Caco-2 (cell line): ENCODE measurements around the gene REEP1. TPM values are rescaled to one million over a fixed set of nuclear protein-coding genes. Genes with fewer than 3 reads are reported as not detected.

Source experiments
- BruUV-seq: library from RNA; stranded (reverse); fragments of 400-500 nt; replicated peaks from 2 replicates; lab custom pipeline; 2021; lab: Mats Ljungman, UMichigan
- CTCF ChIA-PET: fragments of 300-600 bp; sonication (Branson Sonifier 250); formaldehyde crosslinking; loops from one replicate; lab custom pipeline; 2022; ENCODE audit warnings: antibody characterized with exemption; lab: Charles Lee
- POLR2A ChIA-PET: fragments of 300-600 bp; sonication (Branson Sonifier 250); formaldehyde crosslinking; loops from one replicate; lab custom pipeline; 2022; ENCODE audit warnings: antibody characterized with exemption; lab: Charles Lee
- DNase-seq, 2 experiments: peaks; one replicate each; pipeline versions ENCODE4 v3.0.0 to v3.0.0-alpha.2; 2020 to 2022
- H3K27me3 ChIP-seq: replicated peaks from 2 replicates; pipeline ENCODE4 v1.6.0; 2011; ENCODE audit warnings: low read length; ENCODE audit not compliant: control insufficient read depth, insufficient read depth
- H3K36me3 ChIP-seq: 2 replicates; pipeline ENCODE4 v1.5.1; 2011; ENCODE audit warnings: low read length; ENCODE audit not compliant: control insufficient read depth, insufficient read depth
- H3K4me1 ChIP-seq: fragments of 250-450 bp; sonication (Bioruptor Pico); 2 replicates; pipeline ENCODE4 v1.5.1; 2020; ENCODE audit warnings: mild to moderate bottlenecking
- H3K4me3 ChIP-seq: 2 replicates; pipeline ENCODE4 v1.5.1; 2011; ENCODE audit warnings: low read depth, mild to moderate bottlenecking, control low read depth, low read length
- H3K9me3 ChIP-seq: fragments of 250-450 bp; sonication (Bioruptor Pico); 2 replicates; pipeline ENCODE4 v1.5.1; 2020; ENCODE audit warnings: mild to moderate bottlenecking, moderate library complexity
- H3K27ac Mint-ChIP-seq: one replicate; pipeline ENCODE4 v1.8.0; 2022; ENCODE audit warnings: mixed read lengths; ENCODE audit not compliant: unreplicated experiment
- H3K27me3 Mint-ChIP-seq: one replicate; pipeline ENCODE4 v1.8.0; 2022; ENCODE audit warnings: mixed read lengths; ENCODE audit not compliant: insufficient read depth, unreplicated experiment
- H3K36me3 Mint-ChIP-seq: one replicate; pipeline ENCODE4 v1.8.0; 2022; ENCODE audit warnings: mild to moderate bottlenecking, mixed read lengths; ENCODE audit not compliant: insufficient read depth, unreplicated experiment
- H3K4me1 Mint-ChIP-seq: one replicate; pipeline ENCODE4 v1.8.0; 2022; ENCODE audit warnings: low read depth, mixed read lengths; ENCODE audit not compliant: unreplicated experiment
- H3K4me3 Mint-ChIP-seq: one replicate; pipeline ENCODE4 v1.8.0; 2022; ENCODE audit warnings: mild to moderate bottlenecking, moderate library complexity, mixed read lengths; ENCODE audit not compliant: unreplicated experiment
- H3K9me3 Mint-ChIP-seq: one replicate; pipeline ENCODE4 v1.8.0; 2022; ENCODE audit warnings: mixed read lengths; ENCODE audit not compliant: unreplicated experiment
- intact Hi-C: fragments of 100-400 bp; cut with micrococcal nuclease; formaldehyde crosslinking; loops from one replicate; pipeline ENCODE4 v1.10.0; 2022; ENCODE audit not compliant: unreplicated experiment
- total RNA-seq: library from RNA; stranded (reverse); gene quantifications from 2 replicates; pipeline ENCODE4 v1.2.3, GENCODE V29; 2022
- TF ChIP-seq, protein P1 (sequence below), 2 experiments: fragments of 200-600 bp in 1 of 2; IDR thresholded peaks; 1 replicate in 1 of 2; 2 replicates in 1 of 2; pipeline versions ENCODE4 v1.5.1 to v1.8.0; 2011 to 2022; ENCODE audit warnings: antibody characterized with exemption in 1 of 2, control low read depth in 1 of 2, inconsistent platforms in 1 of 2, low read depth in 1 of 2, low read length in 1 of 2, mild to moderate bottlenecking in 1 of 2, moderate library complexity in 1 of 2; ENCODE audit not compliant: insufficient read depth in 1 of 2, severe bottlenecking in 1 of 2, unreplicated experiment in 1 of 2

Gene REEP1
- total RNA-seq, 1 experiment from 2014 or later = 16.6 TPM

- no peaks in the 10 kb centered on the region for H3K27me3 ChIP-seq
- intact Hi-C loops = no loop called here
- H3K4me1 ChIP-seq = peaks cover 7% of the 10 kb centered on the region; the same call in 1 of the 2 replicates
- ChIA-PET POLR2A (no interaction called here), CTCF (no interaction called here)
- Mint-ChIP-seq H3K4me3 (no peak overlapping the region), H3K9me3 (no peaks in the 10 kb centered on the region), H3K27me3 (peaks cover under 1% of the 10 kb centered on the region), H3K27ac (no peak overlapping the region), H3K36me3 (no peaks in the 10 kb centered on the region), H3K4me1 (peaks cover 11% of the 10 kb centered on the region)
- TF ChIP-seq, protein P1, sequence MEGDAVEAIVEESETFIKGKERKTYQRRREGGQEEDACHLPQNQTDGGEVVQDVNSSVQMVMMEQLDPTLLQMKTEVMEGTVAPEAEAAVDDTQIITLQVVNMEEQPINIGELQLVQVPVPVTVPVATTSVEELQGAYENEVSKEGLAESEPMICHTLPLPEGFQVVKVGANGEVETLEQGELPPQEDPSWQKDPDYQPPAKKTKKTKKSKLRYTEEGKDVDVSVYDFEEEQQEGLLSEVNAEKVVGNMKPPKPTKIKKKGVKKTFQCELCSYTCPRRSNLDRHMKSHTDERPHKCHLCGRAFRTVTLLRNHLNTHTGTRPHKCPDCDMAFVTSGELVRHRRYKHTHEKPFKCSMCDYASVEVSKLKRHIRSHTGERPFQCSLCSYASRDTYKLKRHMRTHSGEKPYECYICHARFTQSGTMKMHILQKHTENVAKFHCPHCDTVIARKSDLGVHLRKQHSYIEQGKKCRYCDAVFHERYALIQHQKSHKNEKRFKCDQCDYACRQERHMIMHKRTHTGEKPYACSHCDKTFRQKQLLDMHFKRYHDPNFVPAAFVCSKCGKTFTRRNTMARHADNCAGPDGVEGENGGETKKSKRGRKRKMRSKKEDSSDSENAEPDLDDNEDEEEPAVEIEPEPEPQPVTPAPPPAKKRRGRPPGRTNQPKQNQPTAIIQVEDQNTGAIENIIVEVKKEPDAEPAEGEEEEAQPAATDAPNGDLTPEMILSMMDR (IDR thresholded peaks at IDR 0.05; ENCODE audit: insufficient read depth in 1 of 2, low read depth in 1 of 2, low read length in 1 of 2, severe bottlenecking in 1 of 2, unreplicated experiment in 1 of 2) = no peak
- DNase-seq = no peak
- no TSS peak for BruUV-seq
- H3K36me3 ChIP-seq = no peaks in the 10 kb centered on the region
- H3K9me3 ChIP-seq = peaks cover 11% of the 10 kb centered on the region
- no peak overlapping the region for H3K4me3 ChIP-seq
Measured at GRCh38 chr2:86344404-86344803, 7.0 kb upstream of the REEP1 start.

DNA sequence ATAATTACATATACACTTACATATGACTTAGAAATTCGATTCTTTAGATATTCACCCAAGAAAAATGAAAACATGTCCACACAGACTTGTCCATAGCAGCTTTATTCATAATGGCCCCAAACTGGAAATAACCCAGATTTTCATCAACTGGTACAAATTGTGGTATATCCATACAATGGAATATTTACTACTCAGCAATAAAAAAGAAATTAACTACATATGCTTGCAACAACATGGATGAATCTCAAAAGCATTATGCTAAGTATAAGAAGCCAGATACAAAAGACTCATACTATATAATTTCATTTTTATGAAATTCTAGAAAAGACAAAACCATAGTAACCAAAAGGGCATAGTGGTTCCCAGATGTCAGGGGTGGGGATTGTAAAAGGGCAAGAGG lies 5.1 kb upstream of the REEP1 start:
- Mint-ChIP-seq H3K4me1 (peaks cover 17% of the 10 kb centered on the region), H3K4me3 (no peak overlapping the region), H3K27ac (no peak overlapping the region), H3K27me3 (peaks cover 3% of the 10 kb centered on the region), H3K36me3 (no peaks in the 10 kb centered on the region), H3K9me3 (no peaks in the 10 kb centered on the region)
- no peak for DNase-seq
- TF ChIP-seq, protein P1 (IDR thresholded peaks at IDR 0.05; ENCODE audit: insufficient read depth in 1 of 2, low read depth in 1 of 2, low read length in 1 of 2, severe bottlenecking in 1 of 2, unreplicated experiment in 1 of 2) = no peak
- peaks cover 11% of the 10 kb centered on the region for H3K9me3 ChIP-seq
- H3K4me1 ChIP-seq = peaks cover 7% of the 10 kb centered on the region; the same call in 1 of the 2 replicates
- no TSS peak for BruUV-seq
- ChIA-PET POLR2A (no interaction called here), CTCF (no interaction called here)
- no peaks in the 10 kb centered on the region for H3K27me3 ChIP-seq
- no peaks in the 10 kb centered on the region for H3K36me3 ChIP-seq
- no peak overlapping the region for H3K4me3 ChIP-seq
- intact Hi-C loops = no loop called here

DNA sequence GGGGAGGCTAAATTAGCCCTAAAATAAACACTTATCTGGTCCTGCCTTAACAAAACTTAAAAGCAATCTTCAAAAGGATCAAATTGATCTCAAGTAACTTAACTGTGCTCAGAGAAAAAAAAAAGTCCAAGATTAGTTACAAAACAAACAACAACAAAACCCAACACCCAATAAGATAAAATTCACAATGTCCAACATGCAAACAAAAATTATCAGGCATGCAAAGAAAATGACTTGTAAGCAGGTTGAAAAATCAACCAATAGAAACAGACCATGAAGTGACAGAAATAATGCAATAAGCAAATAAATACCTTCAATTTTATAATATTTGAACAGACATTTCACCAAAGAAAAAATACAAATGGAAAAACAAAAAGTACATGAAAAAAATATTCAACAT lies 4.0 kb upstream of the REEP1 start:
- H3K36me3 Mint-ChIP-seq = no peaks in the 10 kb centered on the region
- ChIA-PET POLR2A (no interaction called here), CTCF (no interaction called here)
- peaks cover 19% of the 10 kb centered on the region for H3K4me1 Mint-ChIP-seq
- BruUV-seq = no TSS peak
- intact Hi-C loops = no loop called here
- no peak overlapping the region for H3K27ac Mint-ChIP-seq
- H3K4me3 Mint-ChIP-seq = no peak overlapping the region
- DNase-seq = no peak
- H3K9me3 ChIP-seq = peaks cover 11% of the 10 kb centered on the region
- TF ChIP-seq, protein P1 (IDR thresholded peaks at IDR 0.05; ENCODE audit: insufficient read depth in 1 of 2, low read depth in 1 of 2, low read length in 1 of 2, severe bottlenecking in 1 of 2, unreplicated experiment in 1 of 2) = no peak
- no peaks in the 10 kb centered on the region for H3K9me3 Mint-ChIP-seq
- H3K4me1 ChIP-seq = peaks cover 6% of the 10 kb centered on the region
- H3K27me3 ChIP-seq = no peaks in the 10 kb centered on the region
- H3K36me3 ChIP-seq = no peaks in the 10 kb centered on the region
- H3K4me3 ChIP-seq = no peak overlapping the region
- H3K27me3 Mint-ChIP-seq = peaks cover 3% of the 10 kb centered on the region
